H1 (cell line): ENCODE results near the gene FIP1L1. TPM values are rescaled to one million over a fixed set of nuclear protein-coding genes. Genes with fewer than 3 reads are reported as not detected.

Experiments used
- CHD2 ChIP-seq: IDR thresholded peaks from 2 replicates; pipeline ENCODE4 v1.6.1; 2012; ENCODE audit warnings: low read length, improper control_type of control experiment
- CREB1 ChIP-seq: IDR thresholded peaks from 2 replicates; pipeline ENCODE4 v1.6.1; 2012; ENCODE audit warnings: inconsistent platforms
- CTBP2 ChIP-seq: IDR thresholded peaks from 2 replicates; pipeline ENCODE4 v1.7.0; 2011; ENCODE audit warnings: borderline replicate concordance, mild to moderate bottlenecking, moderate library complexity, mixed read lengths, low read length; ENCODE audit not compliant: insufficient read depth, insufficient read length
- HDAC2 ChIP-seq, 2 experiments: fragments of 300-600 bp in 1 of 2; sonication (generic) in 1 of 2; IDR thresholded peaks; 2 replicates each; pipeline ENCODE4 v1.6.1; 2011 to 2012; ENCODE audit warnings: low read depth in 2 of 2, low read length in 2 of 2, mild to moderate bottlenecking in 2 of 2, moderate library complexity in 2 of 2, borderline replicate concordance in 1 of 2, inconsistent platforms in 1 of 2
- HDAC6 ChIP-seq: IDR thresholded peaks from one replicate; pipeline ENCODE4 v1.7.1; 2012; ENCODE audit warnings: low read depth, mild to moderate bottlenecking, inconsistent platforms, low read length, moderate library complexity
- KDM4A ChIP-seq: IDR thresholded peaks from one replicate; pipeline ENCODE4 v1.7.1; 2012; ENCODE audit warnings: low read depth, mild to moderate bottlenecking, moderate library complexity, low read length, inconsistent platforms; ENCODE audit not compliant: severe bottlenecking
- KDM5A ChIP-seq: fragments of 200-600 bp; IDR thresholded peaks from 2 replicates; pipeline ENCODE4 v1.7.1; 2012; ENCODE audit warnings: mild to moderate bottlenecking, low read length, inconsistent platforms, mixed read lengths
- PHF8 ChIP-seq: fragments of 200-600 bp; sonication (generic); conservative IDR thresholded peaks from 2 replicates; pipeline ENCODE4 v1.7.1; 2012; ENCODE audit warnings: low read depth, mild to moderate bottlenecking, inconsistent platforms, low read length, moderate library complexity
- POLR2AphosphoS5 ChIP-seq: IDR thresholded peaks from 2 replicates; pipeline ENCODE4 v1.6.1; 2011; ENCODE audit warnings: low read depth, low read length
- RBBP5 ChIP-seq: IDR thresholded peaks from 2 replicates; pipeline ENCODE4 v1.7.1; 2012; ENCODE audit warnings: low read depth, mild to moderate bottlenecking, inconsistent platforms, low read length, moderate library complexity, borderline replicate concordance
- RFX5 ChIP-seq: IDR thresholded peaks from 2 replicates; pipeline ENCODE4 v1.6.1; 2011; ENCODE audit warnings: low read depth, low read length, improper control_type of control experiment, borderline replicate concordance
- RNF2 ChIP-seq: fragments of 200-900, 300-1000 bp; sonication (generic); IDR thresholded peaks from 2 replicates; pipeline ENCODE4 v1.7.1; 2016; ENCODE audit warnings: borderline replicate concordance, low read depth, mild to moderate bottlenecking, antibody characterized with exemption, low read length; ENCODE audit not compliant: poor library complexity, severe bottlenecking; ENCODE audit errors: missing control alignments
- RXRA ChIP-seq: IDR thresholded peaks from 2 replicates; pipeline ENCODE4 v1.6.1; 2011; ENCODE audit warnings: low read depth, mild to moderate bottlenecking, low read length, moderate library complexity; ENCODE audit not compliant: insufficient read depth
- SIX5 ChIP-seq: IDR thresholded peaks from 2 replicates; pipeline ENCODE4 v1.6.1; 2011; ENCODE audit warnings: mild to moderate bottlenecking, low read depth, low read length
- SRF ChIP-seq: IDR thresholded peaks from 2 replicates; pipeline ENCODE4 v1.6.1; 2011; ENCODE audit warnings: mild to moderate bottlenecking, low read depth, low read length, moderate library complexity
- TAF1 ChIP-seq: IDR thresholded peaks from 2 replicates; pipeline ENCODE4 v1.6.1; 2011; ENCODE audit warnings: mild to moderate bottlenecking, low read depth, low read length
- YY1 ChIP-seq: IDR thresholded peaks from 2 replicates; pipeline ENCODE4 v1.6.1; 2011; ENCODE audit warnings: low read depth, mild to moderate bottlenecking, low read length
- polyA plus RNA-seq, 7 experiments: library from polyadenylated mRNA; depleted of rRNA in 3 of 7; stranded (reverse) in 5 of 7; unstranded in 2 of 7; fragments of >200 nt in 5 of 7; fragments of 200-250 nt in 2 of 7; gene quantifications; 1 replicate in 5 of 7; 2 replicates in 1 of 7; 4 replicates in 1 of 7; pipeline versions ENCODE4 v1.2.1 to v1.2.3, GENCODE V29; 2011 to 2013; ENCODE audit warnings: missing spikeins in 2 of 7, mixed read lengths in 2 of 7
- total RNA-seq: library from RNA; stranded (reverse); fragmentation: NEBNext Ultra II Directional; extraction: Animal tissue kit (Norgen Biotek cat#: 25700); gene quantifications from 2 replicates; pipeline ENCODE4 v1.2.1, GENCODE V29; 2021
- TF ChIP-seq, protein P1 (sequence below): IDR thresholded peaks from 2 replicates; pipeline ENCODE4 v1.6.1; 2012; ENCODE audit warnings: inconsistent platforms
- TF ChIP-seq, protein P2 (sequence below): IDR thresholded peaks from 2 replicates; pipeline ENCODE4 v1.6.1; 2011; ENCODE audit warnings: low read depth, mild to moderate bottlenecking, low read length; ENCODE audit not compliant: insufficient read depth

The FIP1L1 gene
- total and polyA plus RNA-seq, 2 of the 8 experiments (the other 6 are each of a cell fraction or from before 2014, with no cell fraction given): 19.5 to 53.7 TPM

DNA sequence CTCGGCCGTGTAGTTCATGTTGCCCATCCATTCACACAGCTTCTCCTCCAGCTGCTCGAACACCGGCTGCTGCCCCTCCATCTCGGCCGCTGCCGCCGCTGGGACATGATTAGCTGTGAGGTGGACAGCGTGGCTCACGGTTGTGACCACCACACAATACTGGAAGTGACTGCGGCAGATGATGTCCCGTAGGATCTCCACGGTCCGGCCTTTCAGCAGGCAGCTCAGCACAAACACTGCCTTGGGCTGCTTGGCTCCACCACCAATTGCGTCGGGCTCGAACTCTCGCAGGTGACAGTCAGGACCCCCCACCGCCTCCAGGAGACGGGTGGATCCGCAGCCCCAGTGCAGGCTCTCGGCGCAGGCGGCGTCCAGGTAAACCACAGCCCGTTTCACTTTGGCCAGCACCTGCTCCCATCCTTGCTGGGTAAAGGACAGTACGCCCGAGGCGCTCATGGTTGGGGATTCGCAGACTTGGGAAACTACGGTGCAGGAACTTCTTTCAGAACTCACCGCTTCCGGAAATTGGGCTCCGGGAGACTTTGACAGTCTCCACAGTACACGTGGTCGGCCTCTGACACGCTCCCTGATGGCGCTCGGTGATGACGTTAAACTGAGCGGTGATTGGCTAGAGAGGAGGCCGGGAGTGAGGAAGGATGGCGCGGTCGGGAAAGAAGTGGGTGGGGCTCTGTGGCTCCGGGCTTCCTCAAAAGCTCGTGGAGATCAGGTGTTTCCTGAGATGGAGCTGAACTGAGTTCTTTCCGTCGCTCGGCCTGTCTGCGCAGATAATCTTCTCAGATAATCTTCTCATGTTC is 11.7 kb upstream of the FIP1L1 start, which contains the start of gene SCFD2 (continued):
- TF ChIP-seq KDM5A: peak; percentile 30; the same call in 1 of the 2 replicates
- TF ChIP-seq CREB1: peak; percentile 99
- TF ChIP-seq CHD2: peak; percentile 43; the same call in 1 of the 2 replicates
- TF ChIP-seq POLR2AphosphoS5: 0 out of 2 replicates have a peak, but pooled peaks have one; percentile 28
- peak; percentile 49 for TF ChIP-seq RNF2
- TF ChIP-seq RBBP5: 0 out of 2 replicates have a peak, but pooled peaks have one; percentile 79
- no peak for TF ChIP-seq HDAC6
- TF ChIP-seq, protein P1, sequence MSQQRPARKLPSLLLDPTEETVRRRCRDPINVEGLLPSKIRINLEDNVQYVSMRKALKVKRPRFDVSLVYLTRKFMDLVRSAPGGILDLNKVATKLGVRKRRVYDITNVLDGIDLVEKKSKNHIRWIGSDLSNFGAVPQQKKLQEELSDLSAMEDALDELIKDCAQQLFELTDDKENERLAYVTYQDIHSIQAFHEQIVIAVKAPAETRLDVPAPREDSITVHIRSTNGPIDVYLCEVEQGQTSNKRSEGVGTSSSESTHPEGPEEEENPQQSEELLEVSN: peak; percentile 81
- peak; percentile 72 for TF ChIP-seq TAF1
- peak; percentile 97 for TF ChIP-seq KDM4A
- TF ChIP-seq RFX5: no peak
- 0 out of 2 replicates have a peak, but pooled peaks have one; percentile 36 for TF ChIP-seq PHF8
- TF ChIP-seq SIX5: no peak
- TF ChIP-seq RXRA: no peak
- peak; percentile 46; the same call in 1 of the 2 replicates for TF ChIP-seq YY1
- peak; percentile 92 for TF ChIP-seq CTBP2
- TF ChIP-seq, protein P2, sequence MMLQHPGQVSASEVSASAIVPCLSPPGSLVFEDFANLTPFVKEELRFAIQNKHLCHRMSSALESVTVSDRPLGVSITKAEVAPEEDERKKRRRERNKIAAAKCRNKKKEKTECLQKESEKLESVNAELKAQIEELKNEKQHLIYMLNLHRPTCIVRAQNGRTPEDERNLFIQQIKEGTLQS: peak; percentile 64
- peak; percentile 62; the same call in 1 of the 2 replicates for TF ChIP-seq SRF
- TF ChIP-seq HDAC2 (IDR thresholded peaks at IDR 0.05; ENCODE audit: borderline replicate concordance in 1 of 2, low read depth in 2 of 2, low read length in 2 of 2): peak; percentile 58 to 98; a peak in 2 of 4 replicates
